Measurements from ENCODE around the gene MAP2K5. TPM values are rescaled to one million over a fixed set of nuclear protein-coding genes. Genes with fewer than 3 reads are reported as not detected.

MAP2K5 gene
- total RNA-seq, 2 donors from 2014 or later: 10.7 to 15.7 TPM

DNA sequence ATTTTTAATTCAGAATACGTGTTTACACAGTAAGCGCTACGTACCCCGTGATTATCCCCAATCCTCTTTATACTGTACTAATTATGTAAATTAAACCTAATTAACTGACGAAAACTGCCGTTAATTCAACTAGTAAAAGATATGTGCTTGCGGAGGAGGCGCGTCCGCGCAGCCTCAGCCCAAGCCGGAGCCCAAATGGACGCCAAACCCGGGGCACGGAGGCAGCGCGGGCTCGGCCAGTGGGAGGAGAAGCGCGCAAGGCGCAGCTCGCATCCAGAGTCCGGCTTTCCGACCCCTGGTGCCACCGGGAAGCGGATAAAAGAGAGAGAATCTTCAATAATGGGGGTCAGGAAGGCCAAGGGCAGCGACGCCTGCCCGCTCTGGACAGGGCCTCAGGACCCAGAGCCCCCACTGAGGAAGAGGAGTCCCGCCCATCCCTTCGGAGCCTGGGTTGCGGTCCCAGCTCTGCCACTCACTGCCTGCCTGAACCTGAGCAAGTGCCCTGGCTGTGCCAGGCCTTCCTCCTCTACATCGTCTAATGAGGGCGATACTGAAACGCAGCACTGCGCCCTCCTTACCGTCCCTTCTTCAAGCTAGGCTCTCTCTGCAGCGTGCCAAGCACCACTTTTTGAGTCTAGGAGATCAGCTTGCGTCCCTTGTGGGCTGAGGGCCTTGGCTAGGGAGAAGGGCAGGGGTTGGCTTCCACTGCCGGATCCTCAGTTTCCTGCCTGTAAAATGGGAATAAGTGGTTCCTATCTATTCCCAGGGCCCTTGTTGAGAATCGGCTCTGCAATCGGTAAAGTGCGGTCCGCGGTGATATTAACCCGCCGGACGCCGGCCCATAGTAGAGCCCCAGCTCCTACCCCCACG lies 277.9 kb downstream of the MAP2K5 start:
- no peak for TF ChIP-seq POLR2AphosphoS5 (IDR thresholded peaks at IDR 0.05)
- no peak for TF ChIP-seq POLR2A (IDR thresholded peaks at IDR 0.05)

GRCh38 chr15:67820992-67821783 lies 278.7 kb downstream of the MAP2K5 start:
- no peak for TF ChIP-seq POLR2AphosphoS5 (IDR thresholded peaks at IDR 0.05)
- no peak for TF ChIP-seq CTCF (IDR thresholded peaks at IDR 0.05)
- TF ChIP-seq POLR2A (IDR thresholded peaks at IDR 0.05): no peak
- Histone ChIP-seq H3K9me3 (no peaks in the 10 kb centered on the region), H3K4me3 (no peak overlapping the region), H3K4me1 (replicated peaks) (peaks cover 4% of the 10 kb centered on the region), H3K36me3 (no peaks in the 10 kb centered on the region), H3K27ac (no peak overlapping the region), H3K27me3 (replicated peaks; ENCODE audit: insufficient read depth) (peaks cover 56% of the 10 kb centered on the region)
- no peak for DNase-seq (ENCODE audit: low spot score)
- 5% methylated on average over 39 of the region's 39 CpGs for WGBS
- intact Hi-C loops (cut with DNase I): no loop called here

More for the DNA sequence above, 277.9 kb downstream of the MAP2K5 start:
- Histone ChIP-seq H3K4me3 (no peak overlapping the region), H3K27ac (no peak overlapping the region), H3K9me3 (no peaks in the 10 kb centered on the region), H3K4me1 (replicated peaks) (no peaks in the 10 kb centered on the region), H3K27me3 (replicated peaks; ENCODE audit: insufficient read depth) (peaks cover 48% of the 10 kb centered on the region), H3K36me3 (no peaks in the 10 kb centered on the region)
- intact Hi-C loops (cut with DNase I): no loop called here
- no peak for DNase-seq (ENCODE audit: low spot score)
- WGBS: 9% methylated on average over 50 of the region's 50 CpGs

DNA sequence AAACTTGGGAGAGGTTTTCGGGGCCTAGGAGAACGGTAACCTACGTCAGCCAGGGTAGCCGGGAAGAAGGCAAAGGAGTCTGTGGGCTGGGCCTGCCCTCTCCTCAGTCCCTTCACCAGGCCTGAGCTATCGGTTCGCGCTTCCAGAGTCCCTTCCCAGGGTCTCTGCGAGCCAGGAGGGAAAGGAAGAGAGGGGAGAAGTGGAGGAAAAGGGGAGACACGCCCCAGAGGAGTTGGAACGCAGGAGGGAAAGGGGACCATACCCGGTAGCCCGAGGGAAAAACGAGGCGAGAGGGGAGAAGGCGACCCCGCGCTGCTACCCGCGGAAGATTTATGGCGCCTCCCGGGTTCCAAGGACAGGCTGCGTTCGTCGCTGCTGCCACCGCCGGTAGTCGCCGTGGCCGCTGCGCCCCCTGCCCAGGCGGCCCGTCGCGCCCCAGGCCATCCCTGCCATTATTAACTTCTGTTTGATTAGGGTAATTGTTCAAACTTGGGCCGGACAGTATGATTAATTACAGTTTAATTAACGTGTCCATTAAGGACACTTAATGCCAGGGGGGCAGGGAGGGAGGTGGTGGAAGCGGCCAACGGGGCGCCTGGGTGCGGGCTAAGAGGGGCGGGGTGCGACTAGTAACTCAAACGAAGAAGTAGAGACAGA lies 279.4 kb downstream of the MAP2K5 start:
- Histone ChIP-seq H3K4me3 (no peak overlapping the region), H3K27me3 (replicated peaks; ENCODE audit: insufficient read depth) (peaks cover 63% of the 10 kb centered on the region), H3K27ac (no peak overlapping the region), H3K36me3 (no peaks in the 10 kb centered on the region), H3K9me3 (no peaks in the 10 kb centered on the region), H3K4me1 (replicated peaks) (peaks cover 4% of the 10 kb centered on the region)
- TF ChIP-seq POLR2A (IDR thresholded peaks at IDR 0.05): no peak
- TF ChIP-seq CTCF (IDR thresholded peaks at IDR 0.05): no peak
- no peak for TF ChIP-seq POLR2AphosphoS5 (IDR thresholded peaks at IDR 0.05)
- DNase-seq (ENCODE audit: low spot score): no peak
- WGBS: 3% methylated on average over 43 of the region's 43 CpGs
- intact Hi-C loops (cut with DNase I): no loop called here

GRCh38 chr15:67822537-67823313 lies 280.2 kb downstream of the MAP2K5 start:
- intact Hi-C loops (cut with DNase I): no loop called here
- 4% methylated on average over 33 of the region's 46 CpGs for WGBS
- peak overlapping the region in 1 of 2 donors; percentile 20 for H3K4me3 ChIP-seq

More at GRCh38 chr15:67822537-67823313, 280.2 kb downstream of the MAP2K5 start:
- Histone ChIP-seq H3K9me3 (no peaks in the 10 kb centered on the region), H3K4me1 (replicated peaks) (peaks cover 5% of the 10 kb centered on the region), H3K36me3 (no peaks in the 10 kb centered on the region), H3K27ac (no peak overlapping the region), H3K27me3 (replicated peaks; ENCODE audit: insufficient read depth) (peaks cover 71% of the 10 kb centered on the region)
- TF ChIP-seq POLR2AphosphoS5 (IDR thresholded peaks at IDR 0.05) (no peak), CTCF (IDR thresholded peaks at IDR 0.05) (no peak), POLR2A (IDR thresholded peaks at IDR 0.05) (no peak)
- no peak for DNase-seq (ENCODE audit: low spot score)
